GM12801 (cell line): Measurements from ENCODE around the gene PRPH.

Experiments used
- TF ChIP-seq, protein P1 (sequence below): IDR thresholded peaks from one replicate; pipeline ENCODE4 v1.5.1; 2011; ENCODE audit warnings: control low read depth; ENCODE audit not compliant: insufficient read length; ENCODE audit errors: extremely low read depth

PRPH gene

GRCh38 chr12:49332441-49332861 lies 37.5 kb downstream of the PRPH start:
- TF ChIP-seq, protein P1, sequence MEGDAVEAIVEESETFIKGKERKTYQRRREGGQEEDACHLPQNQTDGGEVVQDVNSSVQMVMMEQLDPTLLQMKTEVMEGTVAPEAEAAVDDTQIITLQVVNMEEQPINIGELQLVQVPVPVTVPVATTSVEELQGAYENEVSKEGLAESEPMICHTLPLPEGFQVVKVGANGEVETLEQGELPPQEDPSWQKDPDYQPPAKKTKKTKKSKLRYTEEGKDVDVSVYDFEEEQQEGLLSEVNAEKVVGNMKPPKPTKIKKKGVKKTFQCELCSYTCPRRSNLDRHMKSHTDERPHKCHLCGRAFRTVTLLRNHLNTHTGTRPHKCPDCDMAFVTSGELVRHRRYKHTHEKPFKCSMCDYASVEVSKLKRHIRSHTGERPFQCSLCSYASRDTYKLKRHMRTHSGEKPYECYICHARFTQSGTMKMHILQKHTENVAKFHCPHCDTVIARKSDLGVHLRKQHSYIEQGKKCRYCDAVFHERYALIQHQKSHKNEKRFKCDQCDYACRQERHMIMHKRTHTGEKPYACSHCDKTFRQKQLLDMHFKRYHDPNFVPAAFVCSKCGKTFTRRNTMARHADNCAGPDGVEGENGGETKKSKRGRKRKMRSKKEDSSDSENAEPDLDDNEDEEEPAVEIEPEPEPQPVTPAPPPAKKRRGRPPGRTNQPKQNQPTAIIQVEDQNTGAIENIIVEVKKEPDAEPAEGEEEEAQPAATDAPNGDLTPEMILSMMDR = no peak

DNA sequence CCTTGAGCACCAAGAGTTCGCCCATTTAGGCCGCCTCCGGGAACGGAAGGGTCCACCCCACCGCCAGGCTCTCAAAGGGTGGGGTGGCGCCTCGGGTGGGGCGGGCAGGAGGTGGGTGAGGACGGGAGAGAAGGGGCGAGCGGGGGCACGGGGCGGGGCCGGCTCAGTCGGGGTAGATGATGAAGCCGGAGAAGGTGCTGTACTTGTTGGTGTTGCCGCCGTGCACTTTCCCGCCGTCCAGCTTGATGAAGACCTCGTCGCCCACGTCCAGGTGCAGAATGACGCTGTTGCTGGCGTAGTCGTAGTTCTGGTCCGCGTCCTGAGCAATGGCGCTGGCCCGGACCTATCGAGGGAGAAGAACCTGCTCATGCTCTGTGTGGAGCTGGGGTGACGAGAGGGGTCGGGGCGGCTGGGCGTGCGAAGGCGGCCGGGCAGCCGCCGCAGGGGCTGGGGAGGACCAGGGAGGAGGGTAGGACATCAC lies 38.0 kb downstream of the PRPH start:
- TF ChIP-seq, protein P1 = no peak

GRCh38 chr12:49334226-49334625 lies 39.3 kb downstream of the PRPH start:
- TF ChIP-seq, protein P1 = no peak

- TF ChIP-seq, protein P1 = no peak
These were observed 39.7 kb downstream of the PRPH start for GRCh38 chr12:49334681-49335080.

DNA sequence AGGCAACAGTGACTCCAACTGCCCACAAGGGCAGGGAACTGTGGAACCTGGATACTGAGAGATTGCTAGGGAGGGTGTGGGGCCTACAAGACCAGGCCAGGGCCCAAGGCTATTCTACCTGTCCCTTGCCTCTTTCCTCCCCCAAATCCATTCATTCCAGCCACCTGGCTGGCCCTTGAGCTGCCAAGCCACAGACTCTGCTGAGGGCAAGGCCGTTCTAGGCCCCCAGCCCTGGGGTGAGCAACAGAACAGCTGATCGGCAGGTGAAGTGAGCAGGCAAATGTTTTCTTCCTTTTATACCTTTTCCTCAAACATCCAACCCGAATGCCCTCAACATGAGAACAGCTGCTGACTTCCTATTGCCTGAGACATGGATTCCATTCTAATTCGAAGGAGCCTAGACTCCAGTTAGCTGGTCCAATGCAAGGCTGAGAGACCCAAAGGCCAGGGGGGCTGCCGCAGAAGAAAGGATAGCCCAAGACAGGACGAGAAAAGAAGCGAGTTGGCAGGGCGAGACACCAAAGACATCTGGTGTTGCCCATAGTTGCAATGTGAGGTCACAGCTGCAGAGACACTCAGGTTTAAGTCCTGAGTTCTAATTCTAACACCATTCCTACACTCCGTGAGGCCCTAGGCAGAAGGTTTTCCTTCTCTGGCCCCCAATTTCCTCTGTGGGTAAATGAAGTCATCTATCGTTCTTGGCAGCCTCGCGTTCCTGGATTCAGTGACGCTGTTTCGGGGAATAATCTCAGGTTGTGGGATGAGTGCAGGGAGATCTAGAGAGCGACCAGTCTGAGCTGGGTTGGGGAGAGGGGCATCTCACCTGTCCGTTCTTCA lies 40.4 kb downstream of the PRPH start:
- TF ChIP-seq, protein P1 = no peak

DNA sequence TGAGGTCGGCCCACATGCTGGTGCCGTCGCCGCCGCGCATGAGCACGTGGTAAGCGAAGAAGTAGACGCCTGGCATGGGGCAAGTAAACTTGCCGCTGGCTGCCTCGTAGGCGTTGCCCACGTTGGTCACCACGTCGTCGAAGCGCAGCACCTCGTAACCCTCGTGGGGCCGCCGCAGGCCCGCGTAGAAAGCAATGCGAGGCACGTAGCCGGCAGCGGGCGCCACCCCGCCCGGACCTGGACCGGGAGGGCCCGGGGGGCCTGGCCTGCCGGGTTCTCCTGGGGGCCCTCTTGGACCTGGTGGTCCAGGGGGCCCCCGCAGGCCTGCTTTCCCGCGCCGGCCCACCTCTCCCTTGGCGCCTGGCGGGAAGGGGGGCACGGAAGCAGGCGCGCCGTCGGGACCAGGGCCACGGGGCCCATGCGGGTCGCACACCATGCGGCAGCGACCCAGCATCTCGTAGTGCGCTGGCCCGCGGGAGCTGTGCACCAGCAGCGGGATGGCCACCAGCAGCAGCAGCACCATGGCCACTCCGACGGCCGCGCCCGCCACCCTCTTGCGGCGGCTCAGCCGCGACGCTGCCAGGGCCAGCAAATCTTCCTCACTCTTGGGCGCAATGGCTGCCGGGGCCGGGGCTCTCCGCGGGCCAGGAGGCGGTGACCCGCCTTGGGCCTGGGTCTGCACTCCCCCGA lies 41.2 kb downstream of the PRPH start:
- TF ChIP-seq, protein P1 = no peak
